ENCODE measurements around the gene DENND1B.

DNA sequence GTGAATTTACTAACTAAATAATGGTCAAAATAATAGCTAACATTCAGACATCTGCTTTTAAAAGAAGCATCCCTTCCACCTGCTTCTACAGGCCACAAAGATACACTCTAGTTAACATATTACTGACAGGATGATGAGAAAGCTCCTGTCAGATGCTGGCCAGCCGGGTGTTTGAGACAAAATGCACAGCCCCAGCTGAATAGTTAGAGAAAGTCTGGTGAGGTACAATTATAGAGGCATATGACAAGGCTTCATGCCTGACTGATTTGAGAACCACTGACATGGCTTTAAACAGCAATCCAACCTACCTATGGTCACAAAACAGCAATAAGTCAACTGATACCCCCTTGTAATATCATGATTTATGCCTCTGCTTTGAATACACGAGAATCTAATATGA, 137.0 kb downstream of the DENND1B start:
- TF ChIP-seq, protein P1, sequence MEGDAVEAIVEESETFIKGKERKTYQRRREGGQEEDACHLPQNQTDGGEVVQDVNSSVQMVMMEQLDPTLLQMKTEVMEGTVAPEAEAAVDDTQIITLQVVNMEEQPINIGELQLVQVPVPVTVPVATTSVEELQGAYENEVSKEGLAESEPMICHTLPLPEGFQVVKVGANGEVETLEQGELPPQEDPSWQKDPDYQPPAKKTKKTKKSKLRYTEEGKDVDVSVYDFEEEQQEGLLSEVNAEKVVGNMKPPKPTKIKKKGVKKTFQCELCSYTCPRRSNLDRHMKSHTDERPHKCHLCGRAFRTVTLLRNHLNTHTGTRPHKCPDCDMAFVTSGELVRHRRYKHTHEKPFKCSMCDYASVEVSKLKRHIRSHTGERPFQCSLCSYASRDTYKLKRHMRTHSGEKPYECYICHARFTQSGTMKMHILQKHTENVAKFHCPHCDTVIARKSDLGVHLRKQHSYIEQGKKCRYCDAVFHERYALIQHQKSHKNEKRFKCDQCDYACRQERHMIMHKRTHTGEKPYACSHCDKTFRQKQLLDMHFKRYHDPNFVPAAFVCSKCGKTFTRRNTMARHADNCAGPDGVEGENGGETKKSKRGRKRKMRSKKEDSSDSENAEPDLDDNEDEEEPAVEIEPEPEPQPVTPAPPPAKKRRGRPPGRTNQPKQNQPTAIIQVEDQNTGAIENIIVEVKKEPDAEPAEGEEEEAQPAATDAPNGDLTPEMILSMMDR (IDR thresholded peaks at IDR 0.05 in 2 of 3, conservative IDR thresholded peaks at IDR 0.05 in 1 of 3; ENCODE audit: borderline replicate concordance in 1 of 3, insufficient read depth in 1 of 3, low read depth in 2 of 3, low read length in 2 of 3) = no peak
- TF ChIP-seq POLR2AphosphoS5 (IDR thresholded peaks at IDR 0.05; ENCODE audit: low read depth, low read length) (no peak), RAD21 (IDR thresholded peaks at IDR 0.05; ENCODE audit: low read depth) (no peak), EZH2phosphoT487 (IDR thresholded peaks at IDR 0.05; ENCODE audit: borderline replicate concordance) (no peak), EZH2 (IDR thresholded peaks at IDR 0.05) (no peak), SIN3A (IDR thresholded peaks at IDR 0.05; ENCODE audit: low read depth) (no peak), POLR2A (IDR thresholded peaks at IDR 0.05; ENCODE audit: borderline replicate concordance, extremely low read depth, insufficient read depth, insufficient read length) (no peak), TCF7L2 (IDR thresholded peaks at IDR 0.05; ENCODE audit: borderline replicate concordance, extremely low read depth, insufficient read depth, insufficient read length) (no peak), ZNF274 (IDR thresholded peaks at IDR 0.05; ENCODE audit: low read depth, low read length) (no peak)
- TF ChIP-seq, protein P2, sequence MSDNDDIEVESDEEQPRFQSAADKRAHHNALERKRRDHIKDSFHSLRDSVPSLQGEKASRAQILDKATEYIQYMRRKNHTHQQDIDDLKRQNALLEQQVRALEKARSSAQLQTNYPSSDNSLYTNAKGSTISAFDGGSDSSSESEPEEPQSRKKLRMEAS (IDR thresholded peaks at IDR 0.05) = no peak
- TF ChIP-seq, protein P3, sequence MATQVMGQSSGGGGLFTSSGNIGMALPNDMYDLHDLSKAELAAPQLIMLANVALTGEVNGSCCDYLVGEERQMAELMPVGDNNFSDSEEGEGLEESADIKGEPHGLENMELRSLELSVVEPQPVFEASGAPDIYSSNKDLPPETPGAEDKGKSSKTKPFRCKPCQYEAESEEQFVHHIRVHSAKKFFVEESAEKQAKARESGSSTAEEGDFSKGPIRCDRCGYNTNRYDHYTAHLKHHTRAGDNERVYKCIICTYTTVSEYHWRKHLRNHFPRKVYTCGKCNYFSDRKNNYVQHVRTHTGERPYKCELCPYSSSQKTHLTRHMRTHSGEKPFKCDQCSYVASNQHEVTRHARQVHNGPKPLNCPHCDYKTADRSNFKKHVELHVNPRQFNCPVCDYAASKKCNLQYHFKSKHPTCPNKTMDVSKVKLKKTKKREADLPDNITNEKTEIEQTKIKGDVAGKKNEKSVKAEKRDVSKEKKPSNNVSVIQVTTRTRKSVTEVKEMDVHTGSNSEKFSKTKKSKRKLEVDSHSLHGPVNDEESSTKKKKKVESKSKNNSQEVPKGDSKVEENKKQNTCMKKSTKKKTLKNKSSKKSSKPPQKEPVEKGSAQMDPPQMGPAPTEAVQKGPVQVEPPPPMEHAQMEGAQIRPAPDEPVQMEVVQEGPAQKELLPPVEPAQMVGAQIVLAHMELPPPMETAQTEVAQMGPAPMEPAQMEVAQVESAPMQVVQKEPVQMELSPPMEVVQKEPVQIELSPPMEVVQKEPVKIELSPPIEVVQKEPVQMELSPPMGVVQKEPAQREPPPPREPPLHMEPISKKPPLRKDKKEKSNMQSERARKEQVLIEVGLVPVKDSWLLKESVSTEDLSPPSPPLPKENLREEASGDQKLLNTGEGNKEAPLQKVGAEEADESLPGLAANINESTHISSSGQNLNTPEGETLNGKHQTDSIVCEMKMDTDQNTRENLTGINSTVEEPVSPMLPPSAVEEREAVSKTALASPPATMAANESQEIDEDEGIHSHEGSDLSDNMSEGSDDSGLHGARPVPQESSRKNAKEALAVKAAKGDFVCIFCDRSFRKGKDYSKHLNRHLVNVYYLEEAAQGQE (IDR thresholded peaks at IDR 0.05; ENCODE audit: low read depth) = no peak

Measured in HCT116 (cell line).